Measurements from ENCODE around the gene MXD4. TPM values are rescaled to one million over a fixed set of nuclear protein-coding genes. Genes with fewer than 3 reads are reported as not detected.

Gene MXD4
- total RNA-seq, 1 donor from 2014 or later = 36.7 TPM

GRCh38 chr4:2269618-2270163, 7.8 kb upstream of the MXD4 start:
- H3K36me3 Mint-ChIP-seq (ENCODE audit: low read depth) = no peaks in the 10 kb centered on the region
- no peaks in the 10 kb centered on the region for H3K9me3 Mint-ChIP-seq
- POLR2A ChIA-PET = no interaction called here
- H3K27ac Mint-ChIP-seq = no peak overlapping the region
- no peak for ATAC-seq (ENCODE audit: low read depth)
- no peak overlapping the region for H3K4me3 Mint-ChIP-seq
- no peak for DNase-seq
- H3K4me1 Mint-ChIP-seq = no peaks in the 10 kb centered on the region
- H3K27me3 Mint-ChIP-seq = no peaks in the 10 kb centered on the region
- CTCF ChIA-PET = no interaction called here
- intact Hi-C loops (cut with micrococcal nuclease) = no loop called here
- TF ChIP-seq, protein P1, sequence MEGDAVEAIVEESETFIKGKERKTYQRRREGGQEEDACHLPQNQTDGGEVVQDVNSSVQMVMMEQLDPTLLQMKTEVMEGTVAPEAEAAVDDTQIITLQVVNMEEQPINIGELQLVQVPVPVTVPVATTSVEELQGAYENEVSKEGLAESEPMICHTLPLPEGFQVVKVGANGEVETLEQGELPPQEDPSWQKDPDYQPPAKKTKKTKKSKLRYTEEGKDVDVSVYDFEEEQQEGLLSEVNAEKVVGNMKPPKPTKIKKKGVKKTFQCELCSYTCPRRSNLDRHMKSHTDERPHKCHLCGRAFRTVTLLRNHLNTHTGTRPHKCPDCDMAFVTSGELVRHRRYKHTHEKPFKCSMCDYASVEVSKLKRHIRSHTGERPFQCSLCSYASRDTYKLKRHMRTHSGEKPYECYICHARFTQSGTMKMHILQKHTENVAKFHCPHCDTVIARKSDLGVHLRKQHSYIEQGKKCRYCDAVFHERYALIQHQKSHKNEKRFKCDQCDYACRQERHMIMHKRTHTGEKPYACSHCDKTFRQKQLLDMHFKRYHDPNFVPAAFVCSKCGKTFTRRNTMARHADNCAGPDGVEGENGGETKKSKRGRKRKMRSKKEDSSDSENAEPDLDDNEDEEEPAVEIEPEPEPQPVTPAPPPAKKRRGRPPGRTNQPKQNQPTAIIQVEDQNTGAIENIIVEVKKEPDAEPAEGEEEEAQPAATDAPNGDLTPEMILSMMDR (IDR thresholded peaks at IDR 0.05) = no peak

GRCh38 chr4:2269206-2269531, 7.3 kb upstream of the MXD4 start:
- ATAC-seq (ENCODE audit: low read depth) (no peak), DNase-seq (no peak)
- CTCF ChIA-PET = no interaction called here
- H3K4me1 Mint-ChIP-seq = no peaks in the 10 kb centered on the region
- no peaks in the 10 kb centered on the region for H3K36me3 Mint-ChIP-seq (ENCODE audit: low read depth)
- no peak overlapping the region for H3K27ac Mint-ChIP-seq
- POLR2A ChIA-PET = no interaction called here
- TF ChIP-seq, protein P1 (IDR thresholded peaks at IDR 0.05) = no peak
- no peak overlapping the region for H3K4me3 Mint-ChIP-seq
- intact Hi-C loops (cut with micrococcal nuclease) = no loop called here
- no peaks in the 10 kb centered on the region for H3K9me3 Mint-ChIP-seq
- H3K27me3 Mint-ChIP-seq = no peaks in the 10 kb centered on the region

GRCh38 chr4:2268357-2269205, 6.7 kb upstream of the MXD4 start:
- no peak for ATAC-seq (ENCODE audit: low read depth)
- H3K27me3 Mint-ChIP-seq = no peaks in the 10 kb centered on the region
- CTCF ChIA-PET = no interaction called here
- no peak for DNase-seq
- POLR2A ChIA-PET = interaction anchor here (1.1 kb wide), 1 partner anchor 31 kb away, joined by 3 read pairs; no protein-coding TSS in a partner anchor
- intact Hi-C loops (cut with micrococcal nuclease) = no loop called here
- TF ChIP-seq, protein P1 (IDR thresholded peaks at IDR 0.05) = no peak
- no peak overlapping the region for H3K4me3 Mint-ChIP-seq
- H3K27ac Mint-ChIP-seq = no peak overlapping the region
- H3K9me3 Mint-ChIP-seq = no peaks in the 10 kb centered on the region
- H3K4me1 Mint-ChIP-seq = peaks cover 2% of the 10 kb centered on the region
- no peaks in the 10 kb centered on the region for H3K36me3 Mint-ChIP-seq (ENCODE audit: low read depth)

DNA sequence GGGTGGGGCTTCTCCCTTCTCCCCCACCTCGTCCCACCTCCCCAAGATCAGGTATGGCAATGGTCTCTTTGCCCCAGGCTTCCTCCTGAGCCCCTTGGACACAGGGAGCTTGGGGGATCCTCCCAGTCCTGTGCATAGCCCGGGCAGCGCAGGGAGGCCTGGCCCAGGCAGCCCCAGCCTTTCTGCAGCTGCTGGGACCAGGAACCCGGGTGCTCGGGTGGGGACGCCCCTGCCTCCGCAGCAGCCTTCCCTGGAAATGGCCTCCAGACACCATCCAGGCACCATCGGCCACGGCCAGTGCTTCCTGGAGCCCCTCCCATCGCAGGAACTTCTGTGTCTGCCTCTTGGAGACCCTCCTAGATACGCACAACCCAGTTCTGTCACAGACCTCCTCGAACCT, 5.9 kb upstream of the MXD4 start:
- no peak for ATAC-seq (ENCODE audit: low read depth)
- Mint-ChIP-seq H3K4me3 (no peak overlapping the region), H3K9me3 (no peaks in the 10 kb centered on the region), H3K27ac (no peak overlapping the region), H3K36me3 (ENCODE audit: low read depth) (no peaks in the 10 kb centered on the region), H3K27me3 (no peaks in the 10 kb centered on the region), H3K4me1 (peaks cover 7% of the 10 kb centered on the region)
- TF ChIP-seq, protein P1 (IDR thresholded peaks at IDR 0.05) = no peak
- intact Hi-C loops (cut with micrococcal nuclease) = no loop called here
- CTCF ChIA-PET = no interaction called here
- no peak for DNase-seq
- POLR2A ChIA-PET = interaction anchor here (1.1 kb wide), 1 partner anchor 30 kb away, joined by 3 read pairs; no protein-coding TSS in a partner anchor

DNA sequence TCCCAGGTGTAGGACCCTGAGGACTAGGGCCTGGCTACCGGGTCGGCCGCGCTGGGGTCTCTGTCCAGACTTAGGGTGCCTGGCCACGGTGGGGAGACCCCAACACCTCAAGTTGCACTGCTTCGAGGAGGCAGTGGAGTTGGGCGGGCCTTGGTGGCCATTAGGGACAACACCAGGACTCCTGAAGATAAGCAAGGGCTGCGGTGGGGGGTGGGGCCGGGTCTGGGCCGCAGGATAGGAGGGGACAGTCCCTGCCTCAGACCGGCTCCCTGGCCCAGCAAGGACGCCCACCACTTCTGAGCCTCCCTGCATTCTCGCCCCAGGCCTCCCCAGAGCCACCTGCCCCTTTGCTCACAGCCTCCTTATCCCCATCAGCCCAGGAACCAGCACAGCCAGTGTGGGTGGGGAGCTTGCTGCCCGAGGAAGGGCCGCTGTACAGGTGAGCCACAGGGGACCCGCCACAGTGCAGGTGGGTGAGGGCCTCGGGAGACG, 5.5 kb upstream of the MXD4 start:
- TF ChIP-seq, protein P1 (IDR thresholded peaks at IDR 0.05) = no peak
- Mint-ChIP-seq H3K27me3 (no peaks in the 10 kb centered on the region), H3K36me3 (ENCODE audit: low read depth) (no peaks in the 10 kb centered on the region), H3K4me3 (no peak overlapping the region), H3K4me1 (peaks cover 7% of the 10 kb centered on the region), H3K9me3 (no peaks in the 10 kb centered on the region), H3K27ac (no peak overlapping the region)
- POLR2A ChIA-PET = interaction anchor here (1.1 kb wide), 1 partner anchor 30 kb away, joined by 3 read pairs; no protein-coding TSS in a partner anchor
- intact Hi-C loops (cut with micrococcal nuclease) = no loop called here
- CTCF ChIA-PET = no interaction called here
- ATAC-seq (ENCODE audit: low read depth) (no peak), DNase-seq (no peak)

All from activated B cell treated with CpG ODN at 0.5 μM for 24 hours (primary cell).